HG02970 (cell line): Measurements from ENCODE around the gene KCNC4.

Experiments
- ATAC-seq: cut with Tn5 transposase; IDR thresholded peaks from one replicate; pipeline ENCODE4 v1.9.1; 2021; ENCODE audit warnings: mild to moderate bottlenecking, moderate library complexity, moderate number of reproducible peaks; ENCODE audit not compliant: unreplicated experiment, low FRiP score

The KCNC4 gene

GRCh38 chr1:110209715-110210603 is at the start of gene KCNC4:
Gene KCNC4, plus strand, starts transcription at chr1:110210314. Its CDS starts 1,186 bp downstream, at chr1:110211500.
- peak; percentile 75 for ATAC-seq

- ATAC-seq, result no peak
These were observed 49.5 kb upstream of the KCNC4 start for GRCh38 chr1:110160538-110161100.

GRCh38 chr1:110161165-110161564 is 48.9 kb upstream of the KCNC4 start:
- ATAC-seq, result no peak

- no peak for ATAC-seq
These were observed 48.3 kb upstream of the KCNC4 start for GRCh38 chr1:110161849-110162248.

- ATAC-seq, result no peak
These were observed 46.5 kb upstream of the KCNC4 start for GRCh38 chr1:110163591-110163990.

- ATAC-seq, result no peak
These were observed 45.3 kb upstream of the KCNC4 start for GRCh38 chr1:110164725-110165350.

- ATAC-seq, result no peak
These were observed 44.3 kb upstream of the KCNC4 start for GRCh38 chr1:110165761-110166231.

- ATAC-seq, result no peak
These were observed 43.3 kb upstream of the KCNC4 start for GRCh38 chr1:110166861-110167260.

- no peak for ATAC-seq
These were observed 39.1 kb upstream of the KCNC4 start for GRCh38 chr1:110170766-110171733.

- ATAC-seq, result no peak
These were observed 38.1 kb upstream of the KCNC4 start for GRCh38 chr1:110172001-110172400.

GRCh38 chr1:110173466-110174105 is 36.5 kb upstream of the KCNC4 start:
- ATAC-seq, result no peak

GRCh38 chr1:110174961-110175360 is 35.2 kb upstream of the KCNC4 start:
- ATAC-seq, result no peak

GRCh38 chr1:110176299-110176956 is 33.7 kb upstream of the KCNC4 start:
- no peak for ATAC-seq

- no peak for ATAC-seq
These were observed 32.3 kb upstream of the KCNC4 start for GRCh38 chr1:110177775-110178174.

GRCh38 chr1:110183642-110184167 is 26.4 kb upstream of the KCNC4 start:
- no peak for ATAC-seq

GRCh38 chr1:110184446-110184845 is 25.7 kb upstream of the KCNC4 start:
- ATAC-seq, result no peak

- ATAC-seq, result no peak
These were observed 24.9 kb upstream of the KCNC4 start for GRCh38 chr1:110185181-110185580.

GRCh38 chr1:110186558-110186957 is 23.6 kb upstream of the KCNC4 start:
- no peak for ATAC-seq
